GM15510 (cell line): Measurements from ENCODE around the gene OR52E2.

ENCODE experiments used
- POLR2A ChIP-seq: IDR thresholded peaks from 3 replicates; pipeline ENCODE4 v1.6.1; 2011; ENCODE audit warnings: borderline replicate concordance; ENCODE audit not compliant: insufficient read length; ENCODE audit errors: extremely low read depth

Gene OR52E2

DNA sequence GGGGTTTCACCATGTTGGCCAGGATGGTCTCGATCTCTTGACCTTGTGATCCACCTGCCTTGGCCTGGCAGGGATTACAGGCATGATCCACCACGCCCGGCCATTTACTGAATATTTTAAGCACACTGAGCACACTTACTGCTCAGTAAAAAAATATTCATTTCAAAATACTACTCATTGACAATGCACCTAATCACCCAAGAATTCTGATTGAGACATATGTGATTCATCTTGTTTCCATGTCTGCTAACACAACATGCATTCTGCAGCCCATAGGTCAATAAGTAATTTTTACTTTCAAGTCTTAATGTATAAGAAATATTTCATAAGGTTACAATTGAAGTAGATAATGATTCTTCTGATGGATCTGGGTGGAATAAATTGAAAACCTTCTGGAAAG is 17.3 kb downstream of the OR52E2 start:
- no peak for TF ChIP-seq POLR2A

DNA sequence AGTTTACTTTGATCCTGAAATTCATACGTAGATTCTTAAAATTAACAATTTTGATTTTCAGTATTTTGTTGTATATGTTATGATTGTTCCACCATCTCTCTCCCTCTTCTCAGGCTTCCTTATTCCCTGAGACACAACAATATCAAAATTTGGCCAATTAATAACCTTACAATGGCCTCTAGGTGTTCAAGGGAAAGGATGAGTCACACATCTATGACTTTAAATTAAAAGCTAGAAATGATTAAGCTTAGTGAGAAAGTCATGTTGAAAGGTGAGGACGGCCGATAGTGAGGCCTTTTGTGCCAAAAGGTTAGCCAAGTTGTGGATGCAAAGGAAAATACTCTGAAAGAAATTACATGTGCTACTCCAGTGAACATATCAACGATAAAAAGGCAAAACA is 18.6 kb downstream of the OR52E2 start:
- TF ChIP-seq POLR2A = no peak

- TF ChIP-seq POLR2A = no peak
Measured at GRCh38 chr11:5038341-5038740, 21.1 kb downstream of the OR52E2 start.

DNA sequence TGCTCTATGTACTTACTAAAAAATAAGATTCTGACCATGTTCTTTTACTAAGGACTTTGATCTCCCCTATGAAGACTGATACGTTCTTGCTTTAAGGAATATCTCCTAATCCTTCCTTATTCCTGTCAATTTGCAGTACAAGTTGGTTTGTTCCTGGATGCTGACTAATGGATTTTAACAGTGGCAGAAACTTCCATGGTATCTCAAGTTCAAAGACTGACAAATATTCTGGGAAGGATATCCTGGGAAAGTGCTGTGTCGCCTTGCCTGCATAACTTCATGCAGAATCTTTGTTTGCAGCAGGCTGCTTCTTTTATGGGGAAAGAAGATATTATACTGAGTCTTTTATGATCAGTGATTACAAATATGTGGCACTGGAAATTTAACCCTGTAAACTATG is 21.5 kb downstream of the OR52E2 start:
- no peak for TF ChIP-seq POLR2A

- TF ChIP-seq POLR2A = no peak
Measured at GRCh38 chr11:5036669-5037068, 22.8 kb downstream of the OR52E2 start.

DNA sequence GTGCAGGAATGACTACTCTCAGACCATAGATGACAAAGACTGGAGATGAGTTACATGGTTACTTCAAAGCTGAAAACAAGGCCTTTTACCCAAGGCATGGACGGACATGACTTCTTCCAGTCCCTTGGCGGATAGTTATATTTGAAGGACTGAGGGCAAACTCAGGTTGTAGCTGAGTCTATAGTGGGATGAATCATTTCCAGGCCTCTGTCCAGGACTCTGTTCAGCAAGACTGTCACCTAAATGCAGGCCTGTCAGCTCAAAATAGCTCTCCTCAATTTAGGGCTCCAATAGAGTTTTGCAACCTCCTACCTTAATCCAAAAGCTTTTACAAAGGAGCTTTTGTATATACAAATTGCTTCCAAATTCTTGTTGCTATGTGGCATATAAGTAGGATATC is 37.4 kb downstream of the OR52E2 start:
- TF ChIP-seq POLR2A = no peak

DNA sequence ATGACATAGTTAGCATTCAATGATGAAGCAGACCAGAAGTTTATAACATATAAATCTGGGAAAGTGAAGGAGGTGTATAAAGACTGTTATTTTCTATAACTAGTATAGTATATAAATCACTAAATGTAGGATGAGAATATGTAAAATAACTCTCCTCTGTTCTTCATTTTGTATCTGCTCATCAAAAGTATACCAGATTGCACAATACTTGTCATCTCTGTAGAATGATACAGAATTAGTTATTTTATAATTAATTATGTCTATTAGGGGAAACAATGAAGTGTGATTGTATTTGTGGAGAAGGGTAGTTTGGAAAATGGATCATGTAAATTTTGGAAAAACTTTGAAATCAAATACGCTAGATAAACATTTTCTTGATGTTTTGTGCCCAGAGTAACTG is 46.4 kb downstream of the OR52E2 start:
- TF ChIP-seq POLR2A = no peak

- no peak for TF ChIP-seq POLR2A
Measured at GRCh38 chr11:5011254-5011653, 48.2 kb downstream of the OR52E2 start.
